Type B pancreatic cell (in vitro differentiated cells): ENCODE data around the gene OR2V2. TPM values are rescaled to one million over a fixed set of nuclear protein-coding genes. Genes with fewer than 3 reads are reported as not detected.

Experiments used
- DNase-seq: peaks from one replicate; pipeline ENCODE4 v3.0.0; 2021; ENCODE audit warnings: mixed read lengths; ENCODE audit not compliant: unreplicated experiment; ENCODE audit errors: extremely low spot score
- H3K27ac Mint-ChIP-seq: 2 replicates; pipeline ENCODE4 v1.8.0; 2021; ENCODE audit warnings: mild to moderate bottlenecking, mixed read lengths
- H3K27me3 Mint-ChIP-seq: 2 replicates; pipeline ENCODE4 v1.8.0; 2021; ENCODE audit warnings: mixed read lengths
- H3K36me3 Mint-ChIP-seq: 2 replicates; pipeline ENCODE4 v1.8.0; 2021; ENCODE audit warnings: mixed read lengths
- H3K4me1 Mint-ChIP-seq: one replicate; pipeline ENCODE4 v1.8.0; 2021; ENCODE audit warnings: mixed read lengths; ENCODE audit not compliant: unreplicated experiment
- H3K4me3 Mint-ChIP-seq: 2 replicates; pipeline ENCODE4 v1.8.0; 2021; ENCODE audit warnings: mild to moderate bottlenecking, mixed read lengths
- H3K9me3 Mint-ChIP-seq: 2 replicates; pipeline ENCODE4 v1.8.0; 2021; ENCODE audit warnings: mixed read lengths
- CTCF ChIP-seq: fragments of 200-600 bp; sonication (generic); conservative IDR thresholded peaks from 2 replicates; pipeline ENCODE4 v1.5.0; 2021; ENCODE audit warnings: antibody characterized with exemption, mild to moderate bottlenecking
- total RNA-seq: library from RNA; stranded (reverse); gene quantifications from 2 replicates; pipeline ENCODE4 v1.2.1, GENCODE V29; 2021; ENCODE audit warnings: low replicate concordance

OR2V2 gene
- total RNA-seq, 1 donor from 2014 or later = not detected

- Mint-ChIP-seq H3K27ac (no peak overlapping the region), H3K4me3 (no peak overlapping the region), H3K27me3 (peaks cover 92% of the 10 kb centered on the region), H3K9me3 (no peaks in the 10 kb centered on the region), H3K4me1 (no peaks in the 10 kb centered on the region), H3K36me3 (no peaks in the 10 kb centered on the region)
- no peak for DNase-seq
- no peak for TF ChIP-seq CTCF
Observed at GRCh38 chr5:181120306-181120705, 27.1 kb upstream of the OR2V2 start.

- H3K27ac Mint-ChIP-seq = no peak overlapping the region
- peaks cover 90% of the 10 kb centered on the region for H3K27me3 Mint-ChIP-seq
- TF ChIP-seq CTCF = no peak
- H3K4me3 Mint-ChIP-seq = no peak overlapping the region
- H3K36me3 Mint-ChIP-seq = no peaks in the 10 kb centered on the region
- no peaks in the 10 kb centered on the region for H3K4me1 Mint-ChIP-seq
- no peak for DNase-seq
- no peaks in the 10 kb centered on the region for H3K9me3 Mint-ChIP-seq
Observed at GRCh38 chr5:181120761-181121160, 26.6 kb upstream of the OR2V2 start.

- Mint-ChIP-seq H3K4me1 (no peaks in the 10 kb centered on the region), H3K9me3 (no peaks in the 10 kb centered on the region), H3K27me3 (peaks cover 89% of the 10 kb centered on the region), H3K27ac (no peak overlapping the region), H3K36me3 (no peaks in the 10 kb centered on the region), H3K4me3 (no peak overlapping the region)
- peak; percentile 36 for TF ChIP-seq CTCF
- DNase-seq = no peak
Observed at GRCh38 chr5:181121675-181122561, 25.5 kb upstream of the OR2V2 start.

- no peak for DNase-seq
- no peak for TF ChIP-seq CTCF
- H3K36me3 Mint-ChIP-seq = no peaks in the 10 kb centered on the region
- no peaks in the 10 kb centered on the region for H3K4me1 Mint-ChIP-seq
- H3K4me3 Mint-ChIP-seq = no peak overlapping the region
- H3K9me3 Mint-ChIP-seq = no peaks in the 10 kb centered on the region
- H3K27ac Mint-ChIP-seq = no peak overlapping the region
- peaks cover 88% of the 10 kb centered on the region for H3K27me3 Mint-ChIP-seq
Observed at GRCh38 chr5:181124526-181124925, 22.9 kb upstream of the OR2V2 start.

- no peak overlapping the region for H3K27ac Mint-ChIP-seq
- no peaks in the 10 kb centered on the region for H3K9me3 Mint-ChIP-seq
- TF ChIP-seq CTCF = no peak
- no peak overlapping the region for H3K4me3 Mint-ChIP-seq
- DNase-seq = no peak
- no peaks in the 10 kb centered on the region for H3K4me1 Mint-ChIP-seq
- H3K36me3 Mint-ChIP-seq = no peaks in the 10 kb centered on the region
- peaks cover 85% of the 10 kb centered on the region for H3K27me3 Mint-ChIP-seq
Observed at GRCh38 chr5:181126841-181127240, 20.5 kb upstream of the OR2V2 start.
